Pancreas (tissue), 10 donors: ENCODE data around the gene HSPA4. TPM values are rescaled to one million over a fixed set of nuclear protein-coding genes. Genes with fewer than 3 reads are reported as not detected.

Source experiments
- ATAC-seq, 4 donors: fragments of 200-7000 bp; cut with Tn5 transposase; one replicate each; pipeline versions ENCODE4 v1.8.0 to v1.9.1; 2020; ENCODE audit warnings: mild to moderate bottlenecking in 4 of 4, moderate library complexity in 4 of 4
- DNase-seq, 6 donors: peaks; one replicate each; pipeline ENCODE4 v3.0.0-alpha.2; 2020
- FAIRE-seq: peaks from 2 replicates; lab custom pipeline; 2012; peaks lifted over from hg19 to GRCh38; lab: Jason Lieb, UNC
- H3K27ac ChIP-seq, 4 donors: fragments of 200-600 bp; sonication (generic); 1 replicate in 3 of 4; 2 replicates in 1 of 4; pipeline versions ENCODE4 v1.5.0 to v1.8.0; 2020
- H3K27me3 ChIP-seq, 4 donors: fragments of 200-600 bp; one replicate each; pipeline ENCODE4 v1.8.0; 2021
- H3K36me3 ChIP-seq, 3 donors: fragments of 200-600 bp; sonication (generic) in 1 of 3; one replicate each; pipeline versions ENCODE4 v1.5.0 to v1.8.0; 2020 to 2021
- H3K4me1 ChIP-seq, 3 donors: fragments of 200-600 bp; one replicate each; pipeline ENCODE4 v1.8.0; 2021
- H3K4me3 ChIP-seq, 4 donors: fragments of 200-600 bp; sonication (generic) in 2 of 4; one replicate each; pipeline versions ENCODE4 v1.5.0 to v1.8.0; 2020 to 2021
- H3K9me3 ChIP-seq, 4 donors: fragments of 200-600 bp; one replicate each; pipeline ENCODE4 v1.8.0; 2021
- CTCF ChIP-seq, 4 donors: fragments of 200-600 bp; sonication (generic) in 3 of 4; IDR thresholded peaks; one replicate each; pipeline versions ENCODE4 v1.5.0 to v1.8.0; 2021; ENCODE audit warnings: antibody characterized with exemption in 4 of 4
- WGBS, 2 donors: extraction: QIAGEN DNeasy Blood & Tissue Kit; methylation state at CpG; one replicate each; pipeline ENCODE4 v1.1.7; 2013; 5-methylcytosine and 5-hydroxymethylcytosine counted together
- intact Hi-C, 3 donors: fragments of 100-400 bp; cut with DNase I; formaldehyde crosslinking; loops; one replicate each; pipeline versions ENCODE4 v1.11.1 to v1.14.2; 2022
- polyA plus RNA-seq, 2 donors: library from polyadenylated mRNA; stranded (reverse); fragments of 200-250 nt; gene quantifications; one replicate each; pipeline ENCODE4 v1.2.3, GENCODE V29; 2013
- total RNA-seq, 6 donors: library from RNA; stranded (reverse); fragmentation: NEBNext Ultra II Directional in 4 of 6; extraction: Animal tissue kit (Norgen Biotek cat#: 25700) in 4 of 6; gene quantifications; one replicate each; pipeline versions ENCODE4 v1.2.1 to v1.2.4, GENCODE V29; 2021 to 2023
- donor health status: healthy with polysubstance abuse.
- donor health status: DM: no; HTN: no; CAD: no; lungs with moderate emphysema.
- donor health status: DM: no; HTN: no; CAD: no.
- donor health status: control.
- donor health status: control.
- donor health status: Bipolar disorder and iron deficiency.
- donor health status: DM: yes; HTN: yes; CAD: no.
- donor health status: DM: no; HTN: no; CAD: no.
- donor health status: DM: no; HTN: no; CAD: no.
- donor health status: DM: yes; HTN: yes; CAD: no.

The HSPA4 gene
- total and polyA plus RNA-seq, 8 donors = 21.3 to 44.0 (median 32.1) TPM

- Histone ChIP-seq H3K27me3 (no peaks in the 10 kb centered on the region), H3K4me1 (peaks cover 2 to 15% (median 8%) of the 10 kb centered on the region in 3 donors), H3K4me3 (peak within 1 kb of the TSS; percentile 67 to 90 (median 74)), H3K27ac (peak within 1 kb of the TSS; percentile 83 to 93 (median 88)), H3K36me3 (no peaks in the 10 kb centered on the region), H3K9me3 (no peaks in the 10 kb centered on the region)
- peak; percentile 98 to 100 (median 98) for ATAC-seq
- no peak for FAIRE-seq
- intact Hi-C loops = no loop called here
- peak; percentile 84 to 94 (median 90) for DNase-seq
- TF ChIP-seq CTCF (IDR thresholded peaks at IDR 0.05) = no peak
- WGBS, 2 donors = 0 to 1% methylated on average over 53 of the region's 53 CpGs
Observed at GRCh38 chr5:133025804-133026663, 25.8 kb upstream of the HSPA4 start, which contains the start of gene ZCCHC10. ZCCHC10 (minus strand) TSS chr5:133026549; CDS start chr5:133026537, 12 bp downstream.

- no peaks in the 10 kb centered on the region for H3K27me3 ChIP-seq
- H3K4me1 ChIP-seq = peaks cover 2 to 15% (median 8%) of the 10 kb centered on the region in 3 donors
- DNase-seq = no peak
- peak in 1 of 4 donors; percentile 25 for ATAC-seq
- H3K36me3 ChIP-seq = no peaks in the 10 kb centered on the region
- peak overlapping the region in 3 of 4 donors; percentile 67 to 79 (median 69) for H3K4me3 ChIP-seq
- no peak for FAIRE-seq
- WGBS, 2 donors = 6% methylated on average over 15 of the region's 15 CpGs
- intact Hi-C loops = no loop called here
- H3K27ac ChIP-seq = peak overlapping the region in 3 of 4 donors; percentile 1 to 33 (median 18)
- no peak for TF ChIP-seq CTCF (IDR thresholded peaks at IDR 0.05)
- no peaks in the 10 kb centered on the region for H3K9me3 ChIP-seq
Observed at GRCh38 chr5:133026664-133027153, 25.1 kb upstream of the HSPA4 start.

- Histone ChIP-seq H3K27me3 (no peaks in the 10 kb centered on the region), H3K36me3 (no peaks in the 10 kb centered on the region), H3K4me3 (no peak overlapping the region), H3K4me1 (peaks cover 7 to 18% (median 8%) of the 10 kb centered on the region in 3 donors), H3K27ac (peak overlapping the region in 1 of 4 donors; percentile 9), H3K9me3 (no peaks in the 10 kb centered on the region)
- FAIRE-seq (no peak), DNase-seq (no peak), ATAC-seq (no peak)
- TF ChIP-seq CTCF (IDR thresholded peaks at IDR 0.05) = no peak
- intact Hi-C loops = no loop called here
- 91 to 93% methylated on average over 1 of the region's 1 CpG for WGBS, 2 donors
Observed at GRCh38 chr5:133029416-133029815, 22.4 kb upstream of the HSPA4 start.

- TF ChIP-seq CTCF (IDR thresholded peaks at IDR 0.05) = no peak
- WGBS, 2 donors = 30 to 51% methylated on average over 2 of the region's 2 CpGs
- Histone ChIP-seq H3K9me3 (no peaks in the 10 kb centered on the region), H3K27me3 (no peaks in the 10 kb centered on the region), H3K27ac (peak overlapping the region in 2 of 4 donors; percentile 9 to 46), H3K4me1 (peaks cover 7 to 13% (median 8%) of the 10 kb centered on the region in 3 donors), H3K36me3 (no peaks in the 10 kb centered on the region), H3K4me3 (no peak overlapping the region)
- FAIRE-seq = no peak
- intact Hi-C loops = no loop called here
- peak in 1 of 4 donors; percentile 13 for ATAC-seq
- no peak for DNase-seq
Observed at GRCh38 chr5:133030343-133031005, 21.3 kb upstream of the HSPA4 start.
